Smooth muscle cell (in vitro differentiated cells): ENCODE measurements around the gene LRRC19. TPM values are rescaled to one million over a fixed set of nuclear protein-coding genes. Genes with fewer than 3 reads are reported as not detected.

ENCODE experiments used
- DNase-seq: peaks from one replicate; lab custom pipeline; 2025; ENCODE audit not compliant: unreplicated experiment; lab: John Stamatoyannopoulos, UW
- H2AFZ ChIP-seq: fragments of 200-600 bp; sonication (generic); 2 replicates; pipeline ENCODE4 v1.6.0; 2016; ENCODE audit warnings: antibody characterized with exemption, low read depth, mild to moderate bottlenecking
- H3F3A ChIP-seq: fragments of 200-600 bp; sonication (generic); 2 replicates; pipeline ENCODE4 v1.6.0; 2017; ENCODE audit warnings: antibody characterized with exemption, low read depth
- H3K27ac ChIP-seq: fragments of 200-600 bp; sonication (generic); 2 replicates; pipeline ENCODE4 v1.5.1; 2016; ENCODE audit warnings: low read depth, mild to moderate bottlenecking
- H3K27me3 ChIP-seq: fragments of 200-600 bp; sonication (generic); 2 replicates; pipeline ENCODE4 v1.6.1; 2016; ENCODE audit warnings: low read depth, mild to moderate bottlenecking
- H3K36me3 ChIP-seq: fragments of 200-600 bp; sonication (generic); 2 replicates; pipeline ENCODE4 v1.5.1; 2016; ENCODE audit warnings: low read depth
- H3K4me1 ChIP-seq: fragments of 200-600 bp; sonication (generic); 2 replicates; pipeline ENCODE4 v1.5.1; 2016; ENCODE audit warnings: low read depth
- H3K4me2 ChIP-seq: fragments of 200-600 bp; sonication (generic); 2 replicates; pipeline ENCODE4 v1.6.0; 2016; ENCODE audit warnings: mild to moderate bottlenecking
- H3K4me3 ChIP-seq: fragments of 200-600 bp; sonication (generic); 2 replicates; pipeline ENCODE4 v1.5.1; 2016; ENCODE audit warnings: mild to moderate bottlenecking
- H3K79me2 ChIP-seq: fragments of 200-600 bp; sonication (generic); 2 replicates; pipeline ENCODE4 v1.6.0; 2016; ENCODE audit warnings: low read depth, mild to moderate bottlenecking
- H3K9ac ChIP-seq: fragments of 200-600 bp; sonication (generic); 2 replicates; pipeline ENCODE4 v1.6.0; 2016; ENCODE audit warnings: low read depth
- H3K9me3 ChIP-seq: fragments of 200-600 bp; sonication (generic); replicated peaks from 2 replicates; pipeline ENCODE4 v1.5.1; 2016; ENCODE audit warnings: low read depth
- H4K20me1 ChIP-seq: fragments of 200-600 bp; sonication (generic); 2 replicates; pipeline ENCODE4 v1.6.0; 2016; ENCODE audit warnings: low read depth
- WGBS: methylation state at CpG from one replicate; pipeline ENCODE4 v1.1.7; 2016; ENCODE audit warnings: low lambda C conversion rate; 5-methylcytosine and 5-hydroxymethylcytosine counted together
- polyA plus RNA-seq: library from polyadenylated mRNA; unstranded; fragments of >200 nt; fragmentation: Nextera tagmentation; extraction: Ambion mirVana; gene quantifications from 2 replicates; pipeline ENCODE4 v1.2.1, GENCODE V29; 2016
- total RNA-seq: library from RNA; depleted of rRNA; stranded (reverse); fragments of >200 nt; gene quantifications from 2 replicates; pipeline ENCODE4 v1.2.3, GENCODE V29; 2014
- TF ChIP-seq, protein P1 (sequence below): fragments of 200-600 bp; sonication (generic); IDR thresholded peaks from 2 replicates; pipeline ENCODE4 v1.5.1; 2017; ENCODE audit warnings: borderline replicate concordance, mild to moderate bottlenecking, antibody characterized with exemption; ENCODE audit not compliant: insufficient read depth, poor library complexity, severe bottlenecking

Gene LRRC19
- total and polyA plus RNA-seq, 2 experiments from 2014 or later = 0.26 TPM; not detected in 1

DNA sequence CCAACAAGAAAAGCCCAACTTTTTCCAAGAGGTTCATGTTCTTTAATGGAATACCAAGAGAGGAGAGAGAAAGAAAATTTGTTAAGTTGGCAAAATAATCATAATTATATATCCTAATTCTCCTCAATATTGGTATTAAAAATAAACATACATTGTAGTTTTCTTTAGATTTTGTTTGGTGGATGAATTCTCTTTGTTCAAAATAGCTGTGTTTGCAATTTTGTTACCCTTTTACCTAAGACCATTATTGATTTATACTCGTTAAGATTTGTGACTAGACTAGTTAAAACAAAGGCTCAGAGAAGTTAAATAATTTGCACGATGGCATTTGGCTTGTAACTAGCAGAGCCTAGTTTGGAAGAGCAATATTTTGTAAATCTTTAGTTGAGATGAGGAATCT is 9.7 kb downstream of the LRRC19 start:
- Histone ChIP-seq H3K9ac (no peak overlapping the region), H3K27ac (no peak overlapping the region), H3K27me3 (no peaks in the 10 kb centered on the region), H3K4me3 (no peak overlapping the region), H4K20me1 (no peaks in the 10 kb centered on the region), H3K4me2 (no peak overlapping the region), H3F3A (no peaks in the 10 kb centered on the region), H3K4me1 (no peaks in the 10 kb centered on the region), H3K36me3 (no peaks in the 10 kb centered on the region), H3K9me3 (no peaks in the 10 kb centered on the region), H2AFZ (no peak overlapping the region), H3K79me2 (no peaks in the 10 kb centered on the region)
- no peak for DNase-seq
- TF ChIP-seq, protein P1, sequence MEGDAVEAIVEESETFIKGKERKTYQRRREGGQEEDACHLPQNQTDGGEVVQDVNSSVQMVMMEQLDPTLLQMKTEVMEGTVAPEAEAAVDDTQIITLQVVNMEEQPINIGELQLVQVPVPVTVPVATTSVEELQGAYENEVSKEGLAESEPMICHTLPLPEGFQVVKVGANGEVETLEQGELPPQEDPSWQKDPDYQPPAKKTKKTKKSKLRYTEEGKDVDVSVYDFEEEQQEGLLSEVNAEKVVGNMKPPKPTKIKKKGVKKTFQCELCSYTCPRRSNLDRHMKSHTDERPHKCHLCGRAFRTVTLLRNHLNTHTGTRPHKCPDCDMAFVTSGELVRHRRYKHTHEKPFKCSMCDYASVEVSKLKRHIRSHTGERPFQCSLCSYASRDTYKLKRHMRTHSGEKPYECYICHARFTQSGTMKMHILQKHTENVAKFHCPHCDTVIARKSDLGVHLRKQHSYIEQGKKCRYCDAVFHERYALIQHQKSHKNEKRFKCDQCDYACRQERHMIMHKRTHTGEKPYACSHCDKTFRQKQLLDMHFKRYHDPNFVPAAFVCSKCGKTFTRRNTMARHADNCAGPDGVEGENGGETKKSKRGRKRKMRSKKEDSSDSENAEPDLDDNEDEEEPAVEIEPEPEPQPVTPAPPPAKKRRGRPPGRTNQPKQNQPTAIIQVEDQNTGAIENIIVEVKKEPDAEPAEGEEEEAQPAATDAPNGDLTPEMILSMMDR = no peak
- 93% methylated on average over 2 of the region's 2 CpGs for WGBS

- H2AFZ ChIP-seq = no peak overlapping the region
- no peaks in the 10 kb centered on the region for H3F3A ChIP-seq
- no peaks in the 10 kb centered on the region for H3K27me3 ChIP-seq
- no peak overlapping the region for H3K4me3 ChIP-seq
- H4K20me1 ChIP-seq = no peaks in the 10 kb centered on the region
- no peak for DNase-seq
- H3K9ac ChIP-seq = no peak overlapping the region
- H3K27ac ChIP-seq = no peak overlapping the region
- no peaks in the 10 kb centered on the region for H3K9me3 ChIP-seq
- H3K4me1 ChIP-seq = no peaks in the 10 kb centered on the region
- no peak overlapping the region for H3K4me2 ChIP-seq
- 58% methylated on average over 1 of the region's 1 CpG for WGBS
- H3K36me3 ChIP-seq = peaks cover 11% of the 10 kb centered on the region
- TF ChIP-seq, protein P1 = no peak
- H3K79me2 ChIP-seq = no peaks in the 10 kb centered on the region
These were observed 22.1 kb downstream of the LRRC19 start for GRCh38 chr9:26983340-26983739.

DNA sequence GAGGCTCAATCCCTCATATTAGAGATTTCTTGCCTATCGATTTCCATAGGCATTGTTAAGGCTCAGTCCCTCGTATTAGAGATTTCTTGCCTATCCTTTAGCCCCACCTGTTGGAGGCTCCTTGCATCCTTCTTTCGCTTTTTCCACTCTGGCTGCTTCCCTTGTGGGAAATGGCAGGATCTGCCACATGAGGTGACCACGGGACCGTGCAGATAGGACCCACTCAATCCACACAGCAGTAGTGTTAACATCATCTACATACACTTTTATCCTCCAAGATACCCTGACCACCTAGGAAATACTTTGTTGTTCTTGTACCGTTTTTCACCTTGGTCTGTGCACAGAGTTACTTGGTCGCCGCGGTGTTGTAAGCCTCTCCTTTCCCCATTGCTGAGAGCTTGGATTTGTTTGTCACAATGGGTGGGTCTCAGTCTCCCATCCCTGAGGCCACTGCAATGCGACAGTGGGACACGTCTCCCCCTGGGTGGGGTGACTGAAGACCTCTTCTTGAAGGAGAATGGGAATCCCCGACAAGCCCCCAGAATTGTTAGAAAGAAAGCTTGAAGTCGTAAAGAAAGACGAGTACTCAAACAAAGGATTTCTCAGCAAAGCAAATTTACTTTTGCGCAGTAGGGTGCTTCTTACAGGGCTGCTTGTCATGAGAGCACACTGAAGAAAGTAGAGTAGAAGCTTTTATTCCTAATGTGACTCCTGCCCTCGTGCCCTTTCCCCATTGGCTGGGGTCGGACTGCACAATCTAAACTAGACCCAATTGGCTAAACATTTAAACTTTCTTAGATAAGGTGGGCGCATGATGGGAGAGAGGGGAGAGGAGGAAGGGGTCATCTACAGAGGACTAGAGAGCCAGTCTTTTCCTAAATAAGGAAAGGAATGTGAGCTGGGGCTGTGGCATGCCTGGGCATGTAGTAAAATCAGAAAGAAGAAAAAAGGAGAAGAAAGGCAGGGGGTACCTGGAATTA is 29.5 kb downstream of the LRRC19 start:
- H3F3A ChIP-seq = no peaks in the 10 kb centered on the region
- H3K4me2 ChIP-seq = peak overlapping the region; percentile 89
- no peaks in the 10 kb centered on the region for H4K20me1 ChIP-seq
- no peaks in the 10 kb centered on the region for H3K79me2 ChIP-seq
- peak; percentile 10 for DNase-seq
- peak overlapping the region; percentile 56 for H3K4me3 ChIP-seq
- H3K9ac ChIP-seq = peak overlapping the region; percentile 79
- TF ChIP-seq, protein P1 = peak; percentile 57
- no peaks in the 10 kb centered on the region for H3K9me3 ChIP-seq
- peak overlapping the region; percentile 93 for H2AFZ ChIP-seq
- H3K4me1 ChIP-seq = peaks cover 25% of the 10 kb centered on the region
- peak overlapping the region; percentile 93 for H3K27ac ChIP-seq
- H3K36me3 ChIP-seq = peaks cover 5% of the 10 kb centered on the region
- no peaks in the 10 kb centered on the region for H3K27me3 ChIP-seq
- 6% methylated on average over 18 of the region's 18 CpGs for WGBS
